ENCODE measurements around the gene SLC43A2.

DNA sequence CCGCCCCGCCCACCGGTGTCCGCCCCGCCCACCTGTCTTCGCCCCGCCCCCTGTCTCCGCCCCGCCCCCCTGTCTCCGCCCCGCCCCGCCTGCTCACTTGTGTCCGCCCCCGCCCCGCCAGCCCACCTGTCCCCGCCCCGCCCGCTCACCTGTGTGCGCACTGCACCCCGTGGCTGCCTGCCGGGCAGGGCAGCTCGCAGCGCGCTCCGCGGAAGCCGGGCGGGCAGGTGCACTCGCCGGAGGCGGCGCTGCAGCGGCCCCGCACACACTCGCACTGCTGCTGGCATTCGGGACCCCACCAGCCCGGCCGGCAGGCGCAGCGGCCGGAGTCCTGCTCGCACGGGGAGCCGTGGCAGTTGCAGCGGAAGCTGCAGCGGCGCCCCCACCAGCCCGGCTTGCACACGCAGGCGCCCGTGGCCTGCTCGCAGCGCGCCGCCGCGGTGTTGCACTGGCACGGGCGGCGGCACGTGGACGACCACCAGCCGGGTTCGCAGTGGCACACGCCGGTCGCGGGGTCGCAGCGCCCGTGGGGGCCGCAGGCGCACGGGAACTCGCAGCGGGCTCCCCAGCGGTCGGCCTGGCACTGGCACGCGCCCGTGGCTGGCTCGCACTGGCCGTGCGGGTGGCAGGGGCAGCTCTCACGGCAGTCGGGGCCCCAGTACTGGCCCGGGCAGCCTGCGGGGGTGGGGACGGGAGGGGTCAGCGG, 14.8 kb upstream of the SLC43A2 start:
- TF ChIP-seq, protein P1, sequence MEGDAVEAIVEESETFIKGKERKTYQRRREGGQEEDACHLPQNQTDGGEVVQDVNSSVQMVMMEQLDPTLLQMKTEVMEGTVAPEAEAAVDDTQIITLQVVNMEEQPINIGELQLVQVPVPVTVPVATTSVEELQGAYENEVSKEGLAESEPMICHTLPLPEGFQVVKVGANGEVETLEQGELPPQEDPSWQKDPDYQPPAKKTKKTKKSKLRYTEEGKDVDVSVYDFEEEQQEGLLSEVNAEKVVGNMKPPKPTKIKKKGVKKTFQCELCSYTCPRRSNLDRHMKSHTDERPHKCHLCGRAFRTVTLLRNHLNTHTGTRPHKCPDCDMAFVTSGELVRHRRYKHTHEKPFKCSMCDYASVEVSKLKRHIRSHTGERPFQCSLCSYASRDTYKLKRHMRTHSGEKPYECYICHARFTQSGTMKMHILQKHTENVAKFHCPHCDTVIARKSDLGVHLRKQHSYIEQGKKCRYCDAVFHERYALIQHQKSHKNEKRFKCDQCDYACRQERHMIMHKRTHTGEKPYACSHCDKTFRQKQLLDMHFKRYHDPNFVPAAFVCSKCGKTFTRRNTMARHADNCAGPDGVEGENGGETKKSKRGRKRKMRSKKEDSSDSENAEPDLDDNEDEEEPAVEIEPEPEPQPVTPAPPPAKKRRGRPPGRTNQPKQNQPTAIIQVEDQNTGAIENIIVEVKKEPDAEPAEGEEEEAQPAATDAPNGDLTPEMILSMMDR (IDR thresholded peaks at IDR 0.05): peak in 4 of 6 experiments; percentile 29 to 73 (median 60)
- TF ChIP-seq POLR2A (IDR thresholded peaks at IDR 0.05): peak in 1 of 2 donors; percentile 26

Measured in Peyer's patch (tissue), 4 donors.